ENCODE results near the gene ETHE1. TPM values are rescaled to one million over a fixed set of nuclear protein-coding genes. Genes with fewer than 3 reads are reported as not detected.

ETHE1 gene
- total RNA-seq, 1 experiment from 2014 or later = 8.8 TPM

GRCh38 chr19:43570174-43570791, 43.3 kb upstream of the ETHE1 start:
- ChIA-PET POLR2A (ENCODE audit: low non-redundant PET) (no interaction called here), CTCF (no interaction called here)
- Histone ChIP-seq H3K9me3 (ENCODE audit: low read depth, low read length, poor library complexity, severe bottlenecking) (no peaks in the 10 kb centered on the region), H3K27me3 (replicated peaks; ENCODE audit: insufficient read depth, low read depth, low read length, poor library complexity) (no peaks in the 10 kb centered on the region), H3K4me3 (ENCODE audit: low read depth, low read length, poor library complexity, severe bottlenecking) (no peak overlapping the region), H3K4me1 (ENCODE audit: insufficient read depth, low read length, poor library complexity, severe bottlenecking) (peaks cover 12% of the 10 kb centered on the region), H3K36me3 (ENCODE audit: insufficient read depth, low read length, poor library complexity, severe bottlenecking) (peaks cover 4% of the 10 kb centered on the region), H3K27ac (ENCODE audit: low read depth, low read length, poor library complexity, severe bottlenecking) (no peak overlapping the region)
- no peak for TF ChIP-seq EZH2 (IDR thresholded peaks at IDR 0.05; ENCODE audit: borderline replicate concordance, low read depth, low read length, poor library complexity, severe bottlenecking)
- TF ChIP-seq, protein P1, sequence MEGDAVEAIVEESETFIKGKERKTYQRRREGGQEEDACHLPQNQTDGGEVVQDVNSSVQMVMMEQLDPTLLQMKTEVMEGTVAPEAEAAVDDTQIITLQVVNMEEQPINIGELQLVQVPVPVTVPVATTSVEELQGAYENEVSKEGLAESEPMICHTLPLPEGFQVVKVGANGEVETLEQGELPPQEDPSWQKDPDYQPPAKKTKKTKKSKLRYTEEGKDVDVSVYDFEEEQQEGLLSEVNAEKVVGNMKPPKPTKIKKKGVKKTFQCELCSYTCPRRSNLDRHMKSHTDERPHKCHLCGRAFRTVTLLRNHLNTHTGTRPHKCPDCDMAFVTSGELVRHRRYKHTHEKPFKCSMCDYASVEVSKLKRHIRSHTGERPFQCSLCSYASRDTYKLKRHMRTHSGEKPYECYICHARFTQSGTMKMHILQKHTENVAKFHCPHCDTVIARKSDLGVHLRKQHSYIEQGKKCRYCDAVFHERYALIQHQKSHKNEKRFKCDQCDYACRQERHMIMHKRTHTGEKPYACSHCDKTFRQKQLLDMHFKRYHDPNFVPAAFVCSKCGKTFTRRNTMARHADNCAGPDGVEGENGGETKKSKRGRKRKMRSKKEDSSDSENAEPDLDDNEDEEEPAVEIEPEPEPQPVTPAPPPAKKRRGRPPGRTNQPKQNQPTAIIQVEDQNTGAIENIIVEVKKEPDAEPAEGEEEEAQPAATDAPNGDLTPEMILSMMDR (conservative IDR thresholded peaks at IDR 0.05; ENCODE audit: low read depth, low read length) = no peak
- BruUV-seq (replicated peaks) = no TSS peak
- intact Hi-C loops (cut with micrococcal nuclease; ENCODE audit: unreplicated experiment) = no loop called here
- DNase-seq (ENCODE audit: low spot score) = no peak

DNA sequence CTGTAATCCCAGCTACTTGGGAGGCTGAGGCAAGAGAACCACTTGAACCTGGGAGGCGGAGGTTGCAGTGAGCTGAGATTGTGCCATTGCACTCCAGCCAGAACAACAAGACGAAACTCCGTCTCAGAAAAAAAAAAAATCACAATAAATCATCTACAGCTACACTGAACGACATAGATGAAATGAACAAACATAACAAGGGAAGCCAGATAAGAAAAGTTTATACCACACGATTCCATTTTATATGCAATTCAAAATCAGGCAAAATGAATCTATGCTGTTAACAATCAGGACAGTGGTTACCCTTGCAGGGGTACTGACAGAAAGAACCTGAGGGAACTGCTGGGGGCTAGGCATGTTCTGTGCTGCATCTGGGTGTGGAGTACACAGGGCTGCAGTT, 42.7 kb upstream of the ETHE1 start:
- intact Hi-C loops (cut with micrococcal nuclease; ENCODE audit: unreplicated experiment) = no loop called here
- Histone ChIP-seq H3K9me3 (ENCODE audit: low read depth, low read length, poor library complexity, severe bottlenecking) (no peaks in the 10 kb centered on the region), H3K4me3 (ENCODE audit: low read depth, low read length, poor library complexity, severe bottlenecking) (no peak overlapping the region), H3K36me3 (ENCODE audit: insufficient read depth, low read length, poor library complexity, severe bottlenecking) (peaks cover 4% of the 10 kb centered on the region), H3K4me1 (ENCODE audit: insufficient read depth, low read length, poor library complexity, severe bottlenecking) (peaks cover 18% of the 10 kb centered on the region), H3K27me3 (replicated peaks; ENCODE audit: insufficient read depth, low read depth, low read length, poor library complexity) (no peaks in the 10 kb centered on the region), H3K27ac (ENCODE audit: low read depth, low read length, poor library complexity, severe bottlenecking) (no peak overlapping the region)
- BruUV-seq (replicated peaks) = no TSS peak
- DNase-seq (ENCODE audit: low spot score) = no peak
- ChIA-PET POLR2A (ENCODE audit: low non-redundant PET) (no interaction called here), CTCF (interaction anchor here (0.7 kb wide), 1 partner anchor 13 kb away, joined by 3 read pairs; no protein-coding TSS in a partner anchor)
- TF ChIP-seq, protein P1 (conservative IDR thresholded peaks at IDR 0.05; ENCODE audit: low read depth, low read length) = no peak
- no peak for TF ChIP-seq EZH2 (IDR thresholded peaks at IDR 0.05; ENCODE audit: borderline replicate concordance, low read depth, low read length, poor library complexity, severe bottlenecking)

GRCh38 chr19:43564800-43565199, 37.8 kb upstream of the ETHE1 start:
- TF ChIP-seq, protein P1 (conservative IDR thresholded peaks at IDR 0.05; ENCODE audit: low read depth, low read length) = no peak
- TF ChIP-seq EZH2 (IDR thresholded peaks at IDR 0.05; ENCODE audit: borderline replicate concordance, low read depth, low read length, poor library complexity, severe bottlenecking) = no peak
- intact Hi-C loops (cut with micrococcal nuclease; ENCODE audit: unreplicated experiment) = no loop called here
- peaks cover 16% of the 10 kb centered on the region for H3K36me3 ChIP-seq (ENCODE audit: insufficient read depth, low read length, poor library complexity, severe bottlenecking)
- H3K4me3 ChIP-seq (ENCODE audit: low read depth, low read length, poor library complexity, severe bottlenecking) = no peak overlapping the region
- H3K27ac ChIP-seq (ENCODE audit: low read depth, low read length, poor library complexity, severe bottlenecking) = peak overlapping the region; percentile 86
- DNase-seq (ENCODE audit: low spot score) = peak; percentile 63
- H3K27me3 ChIP-seq (replicated peaks; ENCODE audit: insufficient read depth, low read depth, low read length, poor library complexity) = no peaks in the 10 kb centered on the region
- H3K9me3 ChIP-seq (ENCODE audit: low read depth, low read length, poor library complexity, severe bottlenecking) = no peaks in the 10 kb centered on the region
- POLR2A ChIA-PET (ENCODE audit: low non-redundant PET) = no interaction called here
- CTCF ChIA-PET = interaction anchor here (0.9 to 1.2 kb wide), 2 partner anchors 9 to 30 kb away, joined by 3 to 9 read pairs; no protein-coding TSS in a partner anchor
- peaks cover 40% of the 10 kb centered on the region for H3K4me1 ChIP-seq (ENCODE audit: insufficient read depth, low read length, poor library complexity, severe bottlenecking)
- BruUV-seq (replicated peaks) = no TSS peak
